Measurements from ENCODE around the gene SPNS2. TPM values are rescaled to one million over a fixed set of nuclear protein-coding genes. Genes with fewer than 3 reads are reported as not detected.

SPNS2 gene
- total and polyA plus RNA-seq, 10 of the 15 experiments (the other 5 are each of a cell fraction or from before 2014, with no cell fraction given), result 0.04 to 1.1 (median 0.23) TPM; not detected in 2

- Histone ChIP-seq H3K27ac (ENCODE audit: control insufficient read depth, insufficient read depth) (no peak overlapping the region), H3K9ac (ENCODE audit: control insufficient read depth, insufficient read depth, low read length) (no peak overlapping the region)
Observed at GRCh38 chr17:4541328-4542002, 42.8 kb downstream of the SPNS2 start.

More at GRCh38 chr17:4541328-4542002, 42.8 kb downstream of the SPNS2 start:
- Histone ChIP-seq H3K79me2 (ENCODE audit: control insufficient read depth, insufficient read depth, low read length) (no peaks in the 10 kb centered on the region), H2AFZ (ENCODE audit: control insufficient read depth, low read depth, low read length) (no peak overlapping the region), H3K36me3 (ENCODE audit: control insufficient read depth in 2 of 2, insufficient read depth in 2 of 2, low read length in 1 of 2) (peaks cover under 1 to 50% of the 10 kb centered on the region in 2 experiments; a peak in 3 of 4 replicates), H3K4me1 (ENCODE audit: control insufficient read depth, insufficient read depth, low read length) (no peaks in the 10 kb centered on the region), H4K20me1 (ENCODE audit: control insufficient read depth, insufficient read depth) (no peaks in the 10 kb centered on the region; the same call in 1 of the 2 replicates), H3K4me2 (ENCODE audit: control insufficient read depth, insufficient read depth) (no peak overlapping the region), H3K9me3 (replicated peaks; ENCODE audit: control insufficient read depth, insufficient read depth, low read length) (no peaks in the 10 kb centered on the region), H3K27me3 (replicated peaks in 1 of 2; ENCODE audit: control insufficient read depth in 2 of 2, insufficient read depth in 2 of 2, low read length in 1 of 2) (no peaks in the 10 kb centered on the region), H3K4me3 (no peak overlapping the region)
- WGBS (ENCODE audit: insufficient coverage, insufficient replicate concordance, low lambda C conversion rate, missing lambda C conversion rate), result 94% methylated on average over 29 of the region's 29 CpGs
- SMC1A ChIA-PET (ENCODE audit: uncharacterized antibody, unreplicated experiment), result no interaction called here
- RAD21 ChIA-PET (ENCODE audit: unreplicated experiment), result no interaction called here
- ATAC-seq (no peak), DNase-seq (ENCODE audit: low read depth, low spot score) (no peak), FAIRE-seq (no peak)
- in situ Hi-C loops (cut with MboI), result no loop called here
- POLR2A ChIA-PET, result no interaction called here
- BruUV-seq (replicated peaks), result no TSS peak
- CTCF ChIA-PET, result no interaction called here
- TF ChIP-seq IRF4 (IDR thresholded peaks at IDR 0.05; ENCODE audit: low read depth, low read length) (no peak), ELK1 (IDR thresholded peaks at IDR 0.05; ENCODE audit: low read depth, low read length) (no peak), KDM1A (IDR thresholded peaks at IDR 0.05; ENCODE audit: borderline replicate concordance) (no peak), KAT2A (conservative IDR thresholded peaks at IDR 0.05; ENCODE audit: control insufficient read depth, low read depth, low read length) (no peak), SRF (IDR thresholded peaks at IDR 0.05; ENCODE audit: low read depth in 2 of 2, low read length in 2 of 2) (no peak), POLR2A (IDR thresholded peaks at IDR 0.05; ENCODE audit: low read depth, low read length) (no peak), RB1 (IDR thresholded peaks at IDR 0.05; ENCODE audit: borderline replicate concordance) (no peak), ZNF207 (IDR thresholded peaks at IDR 0.05; ENCODE audit: borderline replicate concordance) (no peak), RBBP5 (conservative IDR thresholded peaks at IDR 0.05) (no peak), MYB (IDR thresholded peaks at IDR 0.05; ENCODE audit: borderline replicate concordance, low read depth, low read length) (no peak), ZBTB11 (CRISPR knock-in tag; IDR thresholded peaks at IDR 0.05) (no peak)
- intact Hi-C loops (cut with micrococcal nuclease; ENCODE audit: unreplicated experiment), result no loop called here
